ENCODE measurements around the gene AXL.
"Not testable (repeated sequence)": the region's sequence is repeated elsewhere in the genome, so short reads cannot be mapped to it uniquely, and the experiment has no call there.

Gene AXL

GRCh38 chr19:41218615-41219507 is at the start of gene AXL:
AXL (plus strand) TSS chr19:41219223; CDS start chr19:41219393, 170 bp downstream.
- in situ Hi-C loops (cut with MboI; ENCODE audit: low sequenced_read_pairs): no loop called here

GRCh38 chr19:41172297-41173164 is 46.5 kb upstream of the AXL start:
- in situ Hi-C loops (cut with MboI; ENCODE audit: low sequenced_read_pairs): no loop called here

GRCh38 chr19:41174297-41174928 is 44.6 kb upstream of the AXL start:
- in situ Hi-C loops (cut with MboI; ENCODE audit: low sequenced_read_pairs): no loop called here

DNA sequence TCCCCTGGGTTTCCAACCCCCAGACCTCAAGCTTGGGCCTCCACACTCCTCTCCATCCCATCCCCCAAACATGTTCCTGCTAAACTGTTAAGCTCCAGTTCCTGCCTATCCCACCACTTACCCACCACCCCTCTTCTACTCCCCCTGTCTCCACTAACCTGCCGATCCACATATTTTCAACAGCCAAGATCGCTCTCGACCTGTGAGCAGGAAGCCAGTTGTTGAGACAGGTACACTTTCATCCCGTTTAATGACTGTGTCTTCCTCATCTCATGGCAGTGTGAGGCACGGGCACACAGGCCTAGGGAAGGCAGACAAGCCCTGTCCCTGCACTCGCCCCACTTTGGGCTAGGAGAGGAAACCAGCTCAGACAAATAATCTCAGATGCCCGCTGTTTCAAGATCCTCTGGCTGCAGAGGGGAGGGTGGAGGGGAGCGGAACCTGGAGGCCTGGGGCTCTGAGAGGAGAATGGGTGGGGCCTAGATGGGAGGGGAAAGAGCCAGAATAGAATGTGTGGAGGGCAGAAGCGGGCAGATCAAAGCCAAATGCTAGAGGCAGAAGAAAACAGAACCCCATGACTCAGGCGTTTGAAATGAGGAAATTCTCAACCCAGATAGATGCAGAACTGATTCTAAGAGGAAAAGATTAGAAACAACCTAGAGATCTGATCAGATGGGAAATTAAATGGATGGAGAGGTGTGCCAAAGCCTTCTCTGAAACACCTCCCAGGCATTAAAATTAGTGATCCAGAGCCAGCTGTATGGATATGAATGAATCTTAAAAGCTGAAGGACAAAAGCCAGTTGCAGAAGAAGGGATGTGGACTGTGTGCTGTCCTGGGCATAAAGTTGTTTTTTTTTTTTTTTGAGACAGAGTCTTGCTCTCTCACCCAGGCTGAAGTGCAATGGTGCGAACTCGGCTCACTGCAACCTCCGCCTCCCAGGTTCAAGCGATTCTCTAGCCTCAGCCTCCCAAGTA is 42.9 kb upstream of the AXL start:
- in situ Hi-C loops (cut with MboI; ENCODE audit: low sequenced_read_pairs): no loop called here

GRCh38 chr19:41180173-41180572 is 38.9 kb upstream of the AXL start:
- in situ Hi-C loops (cut with MboI; ENCODE audit: low sequenced_read_pairs): not testable (repeated sequence)

- in situ Hi-C loops (cut with MboI; ENCODE audit: low sequenced_read_pairs): no loop called here
Measured at GRCh38 chr19:41186971-41187883, 31.8 kb upstream of the AXL start.

DNA sequence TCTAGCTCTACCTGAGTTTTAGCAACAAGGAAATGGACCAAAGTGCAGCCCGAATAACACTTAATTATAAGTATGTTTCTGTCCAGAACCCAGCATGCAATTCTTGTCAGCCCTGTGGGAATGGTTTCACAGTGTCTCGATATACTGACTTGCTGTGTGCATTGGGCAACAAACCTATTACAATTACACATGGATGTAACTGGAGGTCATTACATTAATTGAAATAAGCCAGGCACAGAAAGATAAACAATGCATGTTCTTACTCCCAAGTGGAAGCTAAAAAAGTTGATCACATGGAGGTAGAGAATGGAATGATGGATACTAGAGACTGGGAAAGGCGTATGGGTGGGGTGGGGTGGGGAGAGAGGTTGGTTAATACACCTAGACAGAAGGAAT is 31.1 kb upstream of the AXL start:
- in situ Hi-C loops (cut with MboI; ENCODE audit: low sequenced_read_pairs): no loop called here

DNA sequence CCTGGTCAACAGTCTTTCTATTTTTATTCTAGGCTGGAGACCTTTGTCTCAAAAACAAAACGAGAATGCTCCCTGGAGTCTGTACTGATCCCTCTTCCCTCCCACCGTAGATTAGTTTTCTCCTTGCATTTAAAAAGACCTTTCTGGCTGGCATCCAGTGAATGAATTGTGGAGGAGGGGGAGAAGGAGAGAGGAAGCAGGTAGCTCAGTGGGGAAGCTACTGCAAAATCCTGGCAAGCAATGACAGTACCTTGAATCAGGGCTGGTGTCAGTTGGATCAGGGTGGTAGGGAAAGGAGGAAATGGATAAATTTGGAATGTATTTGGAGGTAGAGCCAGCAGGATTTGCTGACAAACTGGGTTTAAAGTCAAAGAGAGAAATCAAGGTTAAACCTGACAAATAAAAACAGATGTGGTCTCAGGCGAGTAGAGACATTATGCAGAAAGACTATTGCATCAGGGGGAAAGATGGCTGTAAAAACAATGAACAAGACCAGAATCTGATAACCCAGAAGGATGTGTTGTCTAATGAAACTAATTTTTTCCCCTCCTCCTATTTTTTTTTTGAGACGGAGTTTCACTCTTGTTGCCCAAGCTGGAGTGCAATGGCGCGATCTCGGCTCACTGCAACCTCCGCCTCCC is 29.5 kb upstream of the AXL start:
- in situ Hi-C loops (cut with MboI; ENCODE audit: low sequenced_read_pairs): no loop called here

GRCh38 chr19:41192574-41193429 is 26.2 kb upstream of the AXL start, which contains the start of gene CYP2S1:
CYP2S1 (plus strand) TSS chr19:41193219; CDS start chr19:41193265, 46 bp downstream.
- in situ Hi-C loops (cut with MboI; ENCODE audit: low sequenced_read_pairs): no loop called here

GRCh38 chr19:41193430-41194156 is 25.4 kb upstream of the AXL start:
- in situ Hi-C loops (cut with MboI; ENCODE audit: low sequenced_read_pairs): no loop called here

DNA sequence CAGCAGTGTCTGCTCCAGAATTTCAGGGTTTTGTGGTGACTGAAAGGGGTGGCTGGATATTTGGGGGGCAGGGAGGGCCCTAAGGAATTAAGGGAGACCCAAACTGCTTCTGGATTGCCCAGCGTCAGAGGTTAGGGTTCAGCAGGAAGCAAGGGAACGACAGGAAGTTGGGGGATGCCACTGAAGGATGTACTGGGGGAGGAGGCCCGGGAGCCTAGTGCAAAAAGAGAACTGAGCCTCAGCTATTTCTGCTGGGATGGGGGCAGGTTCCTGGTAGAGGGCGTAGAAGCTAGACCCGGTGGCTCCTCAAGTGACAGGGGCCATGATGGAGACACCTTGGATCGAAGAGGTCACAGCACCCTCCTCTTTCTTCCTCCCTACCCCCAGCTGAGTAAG is 24.9 kb upstream of the AXL start:
- in situ Hi-C loops (cut with MboI; ENCODE audit: low sequenced_read_pairs): no loop called here

GRCh38 chr19:41195675-41196497 is 23.1 kb upstream of the AXL start:
- in situ Hi-C loops (cut with MboI; ENCODE audit: low sequenced_read_pairs): no loop called here

DNA sequence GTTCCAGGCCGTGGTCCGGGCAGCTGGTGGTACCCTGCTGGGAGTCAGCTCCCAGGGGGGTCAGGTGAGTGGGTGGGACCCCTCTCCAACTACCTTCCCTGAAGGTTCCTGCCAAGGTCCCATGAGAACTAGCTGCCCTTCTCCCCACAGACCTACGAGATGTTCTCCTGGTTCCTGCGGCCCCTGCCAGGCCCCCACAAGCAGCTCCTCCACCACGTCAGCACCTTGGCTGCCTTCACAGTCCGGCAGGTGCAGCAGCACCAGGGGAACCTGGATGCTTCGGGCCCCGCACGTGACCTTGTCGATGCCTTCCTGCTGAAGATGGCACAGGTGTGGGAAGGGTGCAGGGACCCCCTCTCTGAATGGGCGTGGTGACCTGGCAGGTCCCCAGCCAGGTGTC is 20.5 kb upstream of the AXL start:
- in situ Hi-C loops (cut with MboI; ENCODE audit: low sequenced_read_pairs): no loop called here

DNA sequence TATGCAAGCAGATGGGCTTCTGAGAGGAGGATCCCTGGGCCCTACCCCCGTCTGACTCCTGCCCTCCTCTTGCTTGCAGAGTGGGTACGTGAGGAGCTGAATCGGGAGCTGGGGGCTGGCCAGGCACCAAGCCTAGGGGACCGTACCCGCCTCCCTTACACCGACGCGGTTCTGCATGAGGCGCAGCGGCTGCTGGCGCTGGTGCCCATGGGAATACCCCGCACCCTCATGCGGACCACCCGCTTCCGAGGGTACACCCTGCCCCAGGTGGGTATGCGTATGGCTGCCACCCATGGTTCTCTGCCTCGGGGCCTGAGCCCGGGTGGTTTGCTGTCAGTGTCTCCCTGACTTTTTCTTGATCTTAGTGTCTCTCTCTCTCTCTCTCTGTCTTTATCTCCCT is 15.7 kb upstream of the AXL start:
- in situ Hi-C loops (cut with MboI; ENCODE audit: low sequenced_read_pairs): loop anchor here (10.0 kb wide), 1 partner anchor 51 kb away; no protein-coding TSS in a partner anchor

- in situ Hi-C loops (cut with MboI; ENCODE audit: low sequenced_read_pairs): loop anchor here (10.0 kb wide), 1 partner anchor 50 kb away; no protein-coding TSS in a partner anchor
Measured at GRCh38 chr19:41204338-41204737, 14.7 kb upstream of the AXL start.

GRCh38 chr19:41205995-41206394 is 13.0 kb upstream of the AXL start:
- in situ Hi-C loops (cut with MboI; ENCODE audit: low sequenced_read_pairs): loop anchor here (10.0 kb wide), 1 partner anchor 49 kb away; no protein-coding TSS in a partner anchor
